ENCODE results near the gene DBF4B. TPM values are rescaled to one million over a fixed set of nuclear protein-coding genes. Genes with fewer than 3 reads are reported as not detected.

Gene DBF4B
- total and polyA plus RNA-seq, 2 of the 13 experiments (the other 11 are each of a cell fraction or from before 2014, with no cell fraction given) = 11.7 to 13.2 TPM

- TF ChIP-seq UBTF (CRISPR knock-in tag; IDR thresholded peaks at IDR 0.05) = peak; percentile 52; the same call in 1 of the 2 replicates
- peak; percentile 21; the same call in 1 of the 2 replicates for TF ChIP-seq NR2C2 (CRISPR knock-in tag; IDR thresholded peaks at IDR 0.05; ENCODE audit: borderline replicate concordance)
- TF ChIP-seq NKX3-1 (CRISPR knock-in tag; IDR thresholded peaks at IDR 0.05) = no peak
- peak; percentile 89; the same call in 1 of the 2 replicates for TF ChIP-seq ZNF235 (CRISPR knock-in tag; IDR thresholded peaks at IDR 0.05; ENCODE audit: borderline replicate concordance)
- no peak for TF ChIP-seq TEF (CRISPR knock-in tag; IDR thresholded peaks at IDR 0.05)
- TF ChIP-seq SKI (IDR thresholded peaks at IDR 0.05; ENCODE audit: partially characterized antibody) = peak; percentile 66
- TF ChIP-seq SP4 (CRISPR knock-in tag; IDR thresholded peaks at IDR 0.05) = no peak
- TF ChIP-seq ZNF451 (CRISPR knock-in tag; IDR thresholded peaks at IDR 0.05) = no peak
- no peak for TF ChIP-seq KIAA2018 (CRISPR knock-in tag; IDR thresholded peaks at IDR 0.05; ENCODE audit: borderline replicate concordance)
- TF ChIP-seq HNRNPH1 (optimal IDR thresholded peaks at IDR 0.05; ENCODE audit: low read depth, low read length) = no peak
- peak; percentile 68 for TF ChIP-seq ZNF777 (CRISPR knock-in tag; IDR thresholded peaks at IDR 0.05)
- no peak for TF ChIP-seq JUNB (CRISPR knock-in tag; IDR thresholded peaks at IDR 0.05; ENCODE audit: borderline replicate concordance)
- TF ChIP-seq ZKSCAN1 (IDR thresholded peaks at IDR 0.05; ENCODE audit: low read length) = no peak; the same call in 1 of the 2 replicates
- no peak for TF ChIP-seq SNRNP70 (IDR thresholded peaks at IDR 0.05; ENCODE audit: low read depth, low read length)
- TF ChIP-seq, protein P1, sequence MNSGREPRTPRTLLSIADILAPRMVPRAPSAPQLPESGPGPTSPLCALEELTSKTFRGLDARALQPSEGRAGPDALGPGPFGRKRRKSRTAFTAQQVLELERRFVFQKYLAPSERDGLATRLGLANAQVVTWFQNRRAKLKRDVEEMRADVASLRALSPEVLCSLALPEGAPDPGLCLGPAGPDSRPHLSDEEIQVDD (CRISPR knock-in tag; IDR thresholded peaks at IDR 0.05; ENCODE audit: borderline replicate concordance) = 0 out of 2 replicates have a peak, but pooled peaks have one; percentile 42
- no peak; the same call in 1 of the 2 replicates for TF ChIP-seq ZBTB20 (CRISPR knock-in tag; IDR thresholded peaks at IDR 0.05; ENCODE audit: borderline replicate concordance, low read depth)
- peak; percentile 53; the same call in 1 of the 2 replicates for TF ChIP-seq KMT2A (CRISPR knock-in tag; IDR thresholded peaks at IDR 0.05)
These were observed 71.0 kb downstream of the DBF4B start (continued) for GRCh38 chr17:44779211-44780025.

Data from HepG2 (cell line).